Heart right ventricle (tissue), 16 donors: ENCODE data around the gene EMC1. TPM values are rescaled to one million over a fixed set of nuclear protein-coding genes. Genes with fewer than 3 reads are reported as not detected.
A peak's percentile ranks its signal among the peaks of the same experiment; 100 is the strongest.

Experiments used
- ATAC-seq, 8 donors: fragments of 200-7000 bp; cut with Tn5 transposase; one replicate each; pipeline ENCODE4 v1.9.1; 2020; ENCODE audit warnings: mild to moderate bottlenecking in 8 of 8, moderate library complexity in 8 of 8, moderate number of reproducible peaks in 1 of 8
- DNase-seq, 2 donors: peaks; one replicate each; pipeline ENCODE4 v3.0.0-alpha.2; 2020
- H3K27ac ChIP-seq, 10 donors: fragments of 200-600 bp; sonication (generic) in 2 of 10; one replicate each; pipeline versions ENCODE4 v1.5.0 to v1.8.0; 2020 to 2022; ENCODE audit warnings: mild to moderate bottlenecking in 3 of 10
- H3K27me3 ChIP-seq, 7 donors: fragments of 200-600 bp; one replicate each; pipeline ENCODE4 v1.8.0; 2021 to 2022; ENCODE audit warnings: mild to moderate bottlenecking in 2 of 7
- H3K36me3 ChIP-seq, 9 donors: fragments of 200-600 bp; sonication (generic) in 1 of 9; one replicate each; pipeline versions ENCODE4 v1.5.0 to v1.8.0; 2020 to 2022; ENCODE audit warnings: mild to moderate bottlenecking in 2 of 9
- H3K4me1 ChIP-seq, 9 donors: fragments of 200-600 bp; sonication (generic) in 1 of 9; one replicate each; pipeline versions ENCODE4 v1.5.0 to v1.8.0; 2020 to 2022; ENCODE audit warnings: mild to moderate bottlenecking in 4 of 9
- H3K4me3 ChIP-seq, 10 donors: fragments of 200-600 bp; sonication (generic) in 2 of 10; one replicate each; pipeline versions ENCODE4 v1.5.0 to v1.8.0; 2020 to 2022; ENCODE audit warnings: mild to moderate bottlenecking in 7 of 10, moderate library complexity in 2 of 10
- H3K9me3 ChIP-seq, 11 donors: fragments of 200-600 bp in 10 of 11; sonication (generic) in 2 of 11; one replicate each; pipeline versions ENCODE4 v1.5.0 to v1.8.0; 2013 to 2022; ENCODE audit warnings: mild to moderate bottlenecking in 2 of 11, control low read depth in 1 of 11, moderate library complexity in 1 of 11
- WGBS, 2 donors: extraction: QIAGEN DNeasy Blood & Tissue Kit; methylation state at CpG; one replicate each; pipeline ENCODE4 v1.1.7; 2013; ENCODE audit warnings: inconsistent platforms in 1 of 2; 5-methylcytosine and 5-hydroxymethylcytosine counted together
- intact Hi-C, 10 donors: fragments of 100-400 bp; cut with DNase I; formaldehyde crosslinking; loops; one replicate each; pipeline versions ENCODE4 v1.11.1 to v1.14.2; 2022
- polyA plus RNA-seq, 2 donors: library from polyadenylated mRNA; stranded (reverse); fragments of 200-250 nt; gene quantifications; one replicate each; pipeline ENCODE4 v1.2.3, GENCODE V29; 2013
- total RNA-seq, 10 donors: library from RNA; stranded (reverse); fragmentation: NEBNext Ultra II Directional in 3 of 10; extraction: Animal tissue kit (Norgen Biotek cat#: 25700) in 3 of 10; gene quantifications; one replicate each; pipeline versions ENCODE4 v1.2.1 to v1.2.4, GENCODE V29; 2021 to 2023
- TF ChIP-seq, protein P1 (sequence below), 9 donors: fragments of 200-600 bp; sonication (generic) in 2 of 9; IDR thresholded peaks; one replicate each; pipeline versions ENCODE4 v1.5.0 to v1.8.0; 2021 to 2022; ENCODE audit warnings: antibody characterized with exemption in 9 of 9, mild to moderate bottlenecking in 5 of 9, moderate library complexity in 1 of 9
- donor health status: Arrhythmogenic right ventricular cardiomyopathy.
- donor health status: ischemic (EF 13 %, LVEDD 7.1; RV severe dilation, severe dysfunction).
- donor health status: healthy with polysubstance abuse.
- donor health status: DM: no; HTN: yes; CAD: no.
- donor health status: DM: no; HTN: no; CAD: no.
- donor health status: ischemic (EF 25% LVEDD 6.9; RV normal size, moderate dysfunction).
- donor health status: ischemic (EF 25% LVEDD 5.7; RV mildly dilated, moderate dysfunction).
- donor health status: healthy.
- donor health status: DM: yes; HTN: yes; CAD: no.
- donor health status: Ischemic cardiomyopathy.
- donor health status: ischemic (EF 35%, LVEDD 5.7; RV mildly dilated, moderate dysfunction).
- donor health status: nonischemic (EF 11% LVEDD 7.7; RV severe dilation, severe dysfunction).
- donor health status: DM: yes; HTN: yes; CAD: no.
- donor health status: PGD.
- donor health status: ischemic (EF 29% LVEDD 5.4; RV normal size, mild dysfunction).
- donor health status: nonischemic (EF 23%, LVEDD 6.1; RV moderate dilation, normal function).

Gene EMC1
- total and polyA plus RNA-seq, 12 donors: 14.9 to 33.2 (median 27.3) TPM

DNA sequence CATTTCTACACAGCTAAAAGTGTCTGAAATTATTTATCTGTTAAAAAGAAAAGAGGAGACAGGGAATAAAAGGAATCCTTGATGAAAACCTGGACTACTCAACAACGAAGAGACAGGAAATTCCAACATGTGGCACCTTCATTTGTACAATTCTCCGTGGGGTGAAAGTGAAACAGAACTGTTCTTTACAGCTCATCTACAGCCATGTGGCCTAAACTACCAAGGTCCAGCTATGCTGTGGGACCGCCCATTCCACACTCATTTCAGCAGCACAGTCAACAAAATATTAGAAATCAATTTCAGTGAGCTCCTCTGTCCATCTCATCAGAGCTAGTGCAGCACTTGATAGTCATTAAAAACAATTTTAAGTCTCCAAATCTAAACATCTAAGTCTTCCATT, 85.3 kb downstream of the EMC1 start:
- H3K4me3 ChIP-seq: no peak overlapping the region
- DNase-seq: no peak
- H3K4me1 ChIP-seq: peaks cover 0 to 21% (median 0%) of the 10 kb centered on the region in 9 donors
- no peak for ATAC-seq
- H3K27me3 ChIP-seq: no peaks in the 10 kb centered on the region
- H3K27ac ChIP-seq: peak overlapping the region in 1 of 10 donors; percentile 24
- intact Hi-C loops: no loop called here
- TF ChIP-seq, protein P1, sequence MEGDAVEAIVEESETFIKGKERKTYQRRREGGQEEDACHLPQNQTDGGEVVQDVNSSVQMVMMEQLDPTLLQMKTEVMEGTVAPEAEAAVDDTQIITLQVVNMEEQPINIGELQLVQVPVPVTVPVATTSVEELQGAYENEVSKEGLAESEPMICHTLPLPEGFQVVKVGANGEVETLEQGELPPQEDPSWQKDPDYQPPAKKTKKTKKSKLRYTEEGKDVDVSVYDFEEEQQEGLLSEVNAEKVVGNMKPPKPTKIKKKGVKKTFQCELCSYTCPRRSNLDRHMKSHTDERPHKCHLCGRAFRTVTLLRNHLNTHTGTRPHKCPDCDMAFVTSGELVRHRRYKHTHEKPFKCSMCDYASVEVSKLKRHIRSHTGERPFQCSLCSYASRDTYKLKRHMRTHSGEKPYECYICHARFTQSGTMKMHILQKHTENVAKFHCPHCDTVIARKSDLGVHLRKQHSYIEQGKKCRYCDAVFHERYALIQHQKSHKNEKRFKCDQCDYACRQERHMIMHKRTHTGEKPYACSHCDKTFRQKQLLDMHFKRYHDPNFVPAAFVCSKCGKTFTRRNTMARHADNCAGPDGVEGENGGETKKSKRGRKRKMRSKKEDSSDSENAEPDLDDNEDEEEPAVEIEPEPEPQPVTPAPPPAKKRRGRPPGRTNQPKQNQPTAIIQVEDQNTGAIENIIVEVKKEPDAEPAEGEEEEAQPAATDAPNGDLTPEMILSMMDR (IDR thresholded peaks at IDR 0.05): no peak
- peaks cover 4 to 100% (median 94%) of the 10 kb centered on the region in 9 donors for H3K36me3 ChIP-seq
- H3K9me3 ChIP-seq: no peaks in the 10 kb centered on the region
- WGBS, 2 donors: 62 to 75% methylated on average over 3 of the region's 3 CpGs

Other genes with a start within 250 kb of the EMC1 start
- gene UBR4, start 41.3 kb downstream of the EMC1 start, total RNA-seq: 100 to 1,000 TPM in 2 of 10 donors, 10 to 100 TPM in 8; 60.0 to 115 (median 90.6) TPM
- gene UBR4, start 41.3 kb downstream of the EMC1 start, polyA plus RNA-seq: 10 to 100 TPM; 74.1 to 97.9 TPM
- gene MRTO4, start 281 bp upstream of the EMC1 start, total RNA-seq: 10 to 100 TPM in 7 of 10 donors, 1 to 10 TPM in 3; 8.4 to 21.0 (median 12.0) TPM
- 10 to 100 TPM; 25.8 to 52.2 TPM for gene MRTO4, start 281 bp upstream of the EMC1 start, polyA plus RNA-seq
- under 1 TPM in 8 of 10 donors, not detected in 2; 0.13 to 0.42 (median 0.24) TPM for gene AKR7A3, start 37.2 kb upstream of the EMC1 start, total RNA-seq
- under 1 TPM; 0.22 to 0.66 TPM for gene AKR7A3, start 37.2 kb upstream of the EMC1 start, polyA plus RNA-seq
- 10 to 100 TPM; 30.6 to 48.5 (median 43.3) TPM for gene AKR7A2, start 60.6 kb upstream of the EMC1 start, total RNA-seq
- 10 to 100 TPM in 1 of 2 donors, 1 to 10 TPM in 1; 6.8 to 26.2 TPM for gene AKR7A2, start 60.6 kb upstream of the EMC1 start, polyA plus RNA-seq
- 1 to 10 TPM; 4.2 to 7.8 (median 6.5) TPM for gene SLC66A1, start 60.8 kb upstream of the EMC1 start, total RNA-seq
- 10 to 100 TPM; 16.9 to 18.0 TPM for gene SLC66A1, start 60.8 kb upstream of the EMC1 start, polyA plus RNA-seq
- 100 to 1,000 TPM; 207 to 307 (median 228) TPM for gene CAPZB, start 234.0 kb upstream of the EMC1 start, total RNA-seq
- 100 to 1,000 TPM; 158 to 236 TPM for gene CAPZB, start 234.0 kb upstream of the EMC1 start, polyA plus RNA-seq